ENCODE data around the gene OR10P1.

DNA sequence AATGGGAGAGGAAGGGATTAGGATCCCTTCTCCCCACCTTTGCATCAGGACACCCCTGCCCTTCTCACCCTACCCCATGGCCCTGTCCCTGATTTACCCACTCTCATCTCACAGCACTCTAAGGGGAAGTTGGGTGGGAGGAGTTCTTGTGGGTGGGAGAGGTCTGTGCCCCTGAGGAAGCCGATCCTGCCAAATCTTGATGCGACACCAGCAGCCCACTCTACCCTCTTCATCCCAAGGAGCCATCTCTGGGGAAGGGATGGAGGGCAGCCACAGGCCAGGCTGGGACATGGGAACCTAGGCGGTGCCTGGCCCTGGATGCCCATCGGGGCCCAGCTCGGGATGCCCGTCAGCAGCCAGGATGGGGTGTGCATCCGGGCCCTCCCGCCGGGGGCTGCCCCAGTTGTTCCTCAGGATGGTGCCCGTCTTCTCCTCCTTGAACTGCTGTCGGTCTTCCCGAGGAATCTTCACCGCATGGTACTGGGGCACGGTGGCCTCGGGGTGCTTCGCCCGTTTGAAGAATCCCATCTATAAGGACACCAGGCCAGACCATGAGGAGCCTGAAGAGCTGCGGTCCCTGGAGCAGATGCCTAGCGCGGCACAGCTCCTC is 48.2 kb downstream of the OR10P1 start:
- TF ChIP-seq, protein P1, sequence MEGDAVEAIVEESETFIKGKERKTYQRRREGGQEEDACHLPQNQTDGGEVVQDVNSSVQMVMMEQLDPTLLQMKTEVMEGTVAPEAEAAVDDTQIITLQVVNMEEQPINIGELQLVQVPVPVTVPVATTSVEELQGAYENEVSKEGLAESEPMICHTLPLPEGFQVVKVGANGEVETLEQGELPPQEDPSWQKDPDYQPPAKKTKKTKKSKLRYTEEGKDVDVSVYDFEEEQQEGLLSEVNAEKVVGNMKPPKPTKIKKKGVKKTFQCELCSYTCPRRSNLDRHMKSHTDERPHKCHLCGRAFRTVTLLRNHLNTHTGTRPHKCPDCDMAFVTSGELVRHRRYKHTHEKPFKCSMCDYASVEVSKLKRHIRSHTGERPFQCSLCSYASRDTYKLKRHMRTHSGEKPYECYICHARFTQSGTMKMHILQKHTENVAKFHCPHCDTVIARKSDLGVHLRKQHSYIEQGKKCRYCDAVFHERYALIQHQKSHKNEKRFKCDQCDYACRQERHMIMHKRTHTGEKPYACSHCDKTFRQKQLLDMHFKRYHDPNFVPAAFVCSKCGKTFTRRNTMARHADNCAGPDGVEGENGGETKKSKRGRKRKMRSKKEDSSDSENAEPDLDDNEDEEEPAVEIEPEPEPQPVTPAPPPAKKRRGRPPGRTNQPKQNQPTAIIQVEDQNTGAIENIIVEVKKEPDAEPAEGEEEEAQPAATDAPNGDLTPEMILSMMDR (IDR thresholded peaks at IDR 0.05; ENCODE audit: insufficient read depth, low read depth, low read length) = no peak
- no peak for TF ChIP-seq EZH2 (IDR thresholded peaks at IDR 0.05; ENCODE audit: insufficient read depth, low read length)
